DND-41 (cell line): ENCODE data around the gene FAU.

Experiments used
- EZH2 ChIP-seq: IDR thresholded peaks from 3 replicates; pipeline ENCODE4 v1.6.1; 2012; ENCODE audit warnings: borderline replicate concordance, low read depth, mild to moderate bottlenecking, moderate library complexity, low read length, inconsistent platforms; ENCODE audit not compliant: severe bottlenecking
- TF ChIP-seq, protein P1 (sequence below): IDR thresholded peaks from 2 replicates; pipeline ENCODE4 v1.5.1; 2012; ENCODE audit warnings: borderline replicate concordance, low read length, moderate library complexity, mild to moderate bottlenecking; ENCODE audit not compliant: poor library complexity, severe bottlenecking; ENCODE audit errors: extremely low read depth

DNA sequence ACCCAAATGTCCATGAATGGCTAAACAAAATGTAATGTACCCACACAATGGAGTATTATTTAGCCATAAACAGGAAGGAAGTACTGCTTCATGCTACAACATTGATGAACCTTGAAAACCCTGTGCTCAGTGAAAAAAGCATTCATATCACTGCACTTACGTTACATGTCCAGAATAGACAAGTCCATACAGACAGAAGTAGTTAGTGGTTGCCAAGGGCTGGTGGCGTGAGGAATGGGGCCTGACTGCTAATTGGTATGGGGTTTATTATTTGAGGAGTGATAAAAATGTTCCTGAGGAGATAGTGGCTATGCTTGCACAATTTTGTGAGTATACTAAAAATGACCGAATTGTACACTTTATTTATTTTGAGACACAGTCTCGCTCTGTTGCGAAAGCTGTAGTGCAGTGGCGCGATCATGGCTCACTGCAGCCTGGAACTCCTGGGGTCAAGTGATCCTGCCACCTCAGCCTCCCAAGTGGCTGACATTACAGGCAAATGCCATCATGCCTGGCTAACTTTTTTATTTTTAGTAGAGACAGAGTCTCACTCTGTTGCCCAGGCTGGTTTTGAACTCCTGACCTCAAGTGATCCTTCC lies 20.1 kb upstream of the FAU start:
- TF ChIP-seq, protein P1, sequence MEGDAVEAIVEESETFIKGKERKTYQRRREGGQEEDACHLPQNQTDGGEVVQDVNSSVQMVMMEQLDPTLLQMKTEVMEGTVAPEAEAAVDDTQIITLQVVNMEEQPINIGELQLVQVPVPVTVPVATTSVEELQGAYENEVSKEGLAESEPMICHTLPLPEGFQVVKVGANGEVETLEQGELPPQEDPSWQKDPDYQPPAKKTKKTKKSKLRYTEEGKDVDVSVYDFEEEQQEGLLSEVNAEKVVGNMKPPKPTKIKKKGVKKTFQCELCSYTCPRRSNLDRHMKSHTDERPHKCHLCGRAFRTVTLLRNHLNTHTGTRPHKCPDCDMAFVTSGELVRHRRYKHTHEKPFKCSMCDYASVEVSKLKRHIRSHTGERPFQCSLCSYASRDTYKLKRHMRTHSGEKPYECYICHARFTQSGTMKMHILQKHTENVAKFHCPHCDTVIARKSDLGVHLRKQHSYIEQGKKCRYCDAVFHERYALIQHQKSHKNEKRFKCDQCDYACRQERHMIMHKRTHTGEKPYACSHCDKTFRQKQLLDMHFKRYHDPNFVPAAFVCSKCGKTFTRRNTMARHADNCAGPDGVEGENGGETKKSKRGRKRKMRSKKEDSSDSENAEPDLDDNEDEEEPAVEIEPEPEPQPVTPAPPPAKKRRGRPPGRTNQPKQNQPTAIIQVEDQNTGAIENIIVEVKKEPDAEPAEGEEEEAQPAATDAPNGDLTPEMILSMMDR, result no peak
- no peak for TF ChIP-seq EZH2
